ENCODE data around the gene LKAAEAR1. TPM values are rescaled to one million over a fixed set of nuclear protein-coding genes. Genes with fewer than 3 reads are reported as not detected.

LKAAEAR1 gene
- total and polyA plus RNA-seq, 2 of the 13 experiments (the other 11 are each of a cell fraction or from before 2014, with no cell fraction given): not detected

- TF ChIP-seq ARHGAP35 (CRISPR knock-in tag; IDR thresholded peaks at IDR 0.05; ENCODE audit: borderline replicate concordance): peak; percentile 60
- 0 out of 2 replicates have a peak, but pooled peaks have one; percentile 27 for TF ChIP-seq FUBP1 (CRISPR knock-in tag; IDR thresholded peaks at IDR 0.05; ENCODE audit: borderline replicate concordance)
- TF ChIP-seq ETS1 (CRISPR knock-in tag; IDR thresholded peaks at IDR 0.05): no peak
- TF ChIP-seq ZFP91 (CRISPR knock-in tag; IDR thresholded peaks at IDR 0.05; ENCODE audit: borderline replicate concordance): peak; percentile 88; the same call in 1 of the 2 replicates
- no peak; the same call in none of the 2 replicates for TF ChIP-seq ZNF879 (CRISPR knock-in tag; IDR thresholded peaks at IDR 0.05)
- no peak; the same call in 1 of the 2 replicates for TF ChIP-seq YEATS2 (CRISPR knock-in tag; IDR thresholded peaks at IDR 0.05; ENCODE audit: borderline replicate concordance)
- TF ChIP-seq TARDBP (CRISPR knock-in tag; IDR thresholded peaks at IDR 0.05): peak; percentile 50
- TF ChIP-seq ZFX (CRISPR knock-in tag; IDR thresholded peaks at IDR 0.05; ENCODE audit: low read depth): peak; percentile 88
- TF ChIP-seq GPBP1L1 (CRISPR knock-in tag; IDR thresholded peaks at IDR 0.05): no peak
- no peak for TF ChIP-seq ZNF207 (IDR thresholded peaks at IDR 0.05; ENCODE audit: borderline replicate concordance)
- peak; percentile 57; the same call in 1 of the 2 replicates for TF ChIP-seq ZNF749 (CRISPR knock-in tag; IDR thresholded peaks at IDR 0.05; ENCODE audit: borderline replicate concordance)
- TF ChIP-seq DMTF1 (CRISPR knock-in tag; IDR thresholded peaks at IDR 0.05): no peak
- TF ChIP-seq ZNF674 (CRISPR knock-in tag; IDR thresholded peaks at IDR 0.05; ENCODE audit: low read depth): no peak
- TF ChIP-seq CREB3 (CRISPR knock-in tag; IDR thresholded peaks at IDR 0.05): no peak
- TF ChIP-seq TBX3 (IDR thresholded peaks at IDR 0.05; ENCODE audit: borderline replicate concordance): no peak
- 0 out of 2 replicates have a peak, but pooled peaks have one; percentile 42 for TF ChIP-seq CHCHD3 (CRISPR knock-in tag; IDR thresholded peaks at IDR 0.05)
These were observed 28.1 kb downstream of the LKAAEAR1 start (continued) for GRCh38 chr20:64055893-64056638.

All from HepG2 (cell line).